SK-N-SH treated with all-trans-retinoic acid at 6 μM for 48 hours (cell line): ENCODE results near the gene GNG2.

Experiments
- ATAC-seq: fragments of 200-7000 bp; cut with Tn5 transposase; 3 replicates; pipeline ENCODE4 v1.9.1; 2020; ENCODE audit warnings: mild to moderate bottlenecking, moderate library complexity
- ARNTL ChIP-seq: fragments of 450-650 bp; formaldehyde crosslinking; IDR thresholded peaks from 2 replicates; pipeline ENCODE4 v1.5.0; 2020; ENCODE audit warnings: low read depth, mild to moderate bottlenecking, moderate library complexity, borderline replicate concordance
- BACH2 ChIP-seq: fragments of 250-450 bp; sonication (Bioruptor Pico); IDR thresholded peaks from 2 replicates; pipeline ENCODE4 v1.9.0; 2021; ENCODE audit warnings: mild to moderate bottlenecking, borderline replicate concordance
- CSRNP3 ChIP-seq: fragments of 250-450 bp; sonication (Bioruptor Pico); IDR thresholded peaks from 2 replicates; pipeline ENCODE4 v1.5.1; 2021; ENCODE audit warnings: mild to moderate bottlenecking, moderate library complexity
- GLIS3 ChIP-seq: fragments of 250-450 bp; sonication (Bioruptor Pico); IDR thresholded peaks from 2 replicates; pipeline ENCODE4 v1.5.0; 2020; ENCODE audit warnings: mild to moderate bottlenecking, moderate library complexity
- ISL1 ChIP-seq: fragments of 250-450 bp; sonication (Bioruptor Pico); IDR thresholded peaks from 2 replicates; pipeline ENCODE4 v2.1.2; 2022; ENCODE audit warnings: mild to moderate bottlenecking, moderate library complexity
- OSR1 ChIP-seq: fragments of 250-450 bp; sonication (Bioruptor Pico); IDR thresholded peaks from 2 replicates; pipeline ENCODE4 v1.8.0; 2022; ENCODE audit warnings: moderate library complexity, mild to moderate bottlenecking, inconsistent platforms
- PPARA ChIP-seq: fragments of 250-450 bp; sonication (Bioruptor Pico); IDR thresholded peaks from 2 replicates; pipeline ENCODE4 v1.5.0; 2020; ENCODE audit warnings: mild to moderate bottlenecking, borderline replicate concordance
- RARB ChIP-seq: fragments of 250-450 bp; sonication (Bioruptor Pico); IDR thresholded peaks from 2 replicates; pipeline ENCODE4 v1.8.0; 2021; ENCODE audit warnings: mild to moderate bottlenecking, moderate library complexity
- SNAI2 ChIP-seq: fragments of 250-450 bp; sonication (Bioruptor Pico); IDR thresholded peaks from 2 replicates; pipeline ENCODE4 v1.5.0; 2020; ENCODE audit warnings: mild to moderate bottlenecking, moderate library complexity
- TCF4 ChIP-seq: fragments of 250-450 bp; sonication (Bioruptor Pico); IDR thresholded peaks from 2 replicates; pipeline ENCODE4 v1.8.0; 2021; ENCODE audit warnings: mild to moderate bottlenecking, moderate library complexity, borderline replicate concordance
- TOX ChIP-seq: fragments of 250-450 bp; sonication (Bioruptor Pico); IDR thresholded peaks from 2 replicates; pipeline ENCODE4 v1.8.0; 2021; ENCODE audit warnings: mild to moderate bottlenecking, moderate library complexity, borderline replicate concordance
- TSHZ2 ChIP-seq: fragments of 250-450 bp; sonication (Bioruptor Pico); IDR thresholded peaks from 2 replicates; pipeline ENCODE4 v1.5.0; 2020; ENCODE audit warnings: mild to moderate bottlenecking, moderate library complexity
- ZC3H10 ChIP-seq: fragments of 250-450 bp; sonication (Bioruptor Pico); IDR thresholded peaks from 2 replicates; pipeline ENCODE4 v1.5.1; 2021; ENCODE audit warnings: mild to moderate bottlenecking, moderate library complexity
- ZFP30 ChIP-seq: fragments of 450-650 bp; formaldehyde crosslinking; IDR thresholded peaks from 2 replicates; pipeline ENCODE4 v1.5.0; 2022; ENCODE audit warnings: mild to moderate bottlenecking, moderate library complexity
- ZNF565 ChIP-seq: fragments of 450-650 bp; formaldehyde crosslinking; conservative IDR thresholded peaks from 2 replicates; pipeline ENCODE4 v1.5.0; 2020; ENCODE audit warnings: low read depth, mild to moderate bottlenecking, moderate library complexity
- ZNF8 ChIP-seq: fragments of 450-650 bp; formaldehyde crosslinking; IDR thresholded peaks from 2 replicates; pipeline ENCODE4 v1.5.0; 2020; ENCODE audit warnings: mild to moderate bottlenecking, moderate library complexity
- TF ChIP-seq, protein P1 (sequence below): fragments of 250-450 bp; sonication (Bioruptor Pico); IDR thresholded peaks from 2 replicates; pipeline ENCODE4 v1.8.0; 2020; ENCODE audit warnings: mild to moderate bottlenecking, moderate library complexity, borderline replicate concordance
- TF ChIP-seq, protein P2 (sequence below): fragments of 250-450 bp; sonication (Bioruptor Pico); IDR thresholded peaks from 2 replicates; pipeline ENCODE4 v1.8.0; 2021; ENCODE audit warnings: low read depth, mild to moderate bottlenecking, moderate library complexity, borderline replicate concordance
- TF ChIP-seq, protein P3 (sequence below): fragments of 250-450 bp; sonication (Bioruptor Pico); IDR thresholded peaks from 2 replicates; pipeline ENCODE4 v1.5.1; 2020; ENCODE audit warnings: low read depth, mild to moderate bottlenecking, moderate library complexity

GNG2 gene

GRCh38 chr14:51967521-51967920, 107.1 kb downstream of the GNG2 start:
- no peak for ATAC-seq
- TF ChIP-seq ZFP30 (CRISPR knock-in tag) (no peak), ZC3H10 (CRISPR knock-in tag) (no peak), PPARA (CRISPR knock-in tag) (no peak)

DNA sequence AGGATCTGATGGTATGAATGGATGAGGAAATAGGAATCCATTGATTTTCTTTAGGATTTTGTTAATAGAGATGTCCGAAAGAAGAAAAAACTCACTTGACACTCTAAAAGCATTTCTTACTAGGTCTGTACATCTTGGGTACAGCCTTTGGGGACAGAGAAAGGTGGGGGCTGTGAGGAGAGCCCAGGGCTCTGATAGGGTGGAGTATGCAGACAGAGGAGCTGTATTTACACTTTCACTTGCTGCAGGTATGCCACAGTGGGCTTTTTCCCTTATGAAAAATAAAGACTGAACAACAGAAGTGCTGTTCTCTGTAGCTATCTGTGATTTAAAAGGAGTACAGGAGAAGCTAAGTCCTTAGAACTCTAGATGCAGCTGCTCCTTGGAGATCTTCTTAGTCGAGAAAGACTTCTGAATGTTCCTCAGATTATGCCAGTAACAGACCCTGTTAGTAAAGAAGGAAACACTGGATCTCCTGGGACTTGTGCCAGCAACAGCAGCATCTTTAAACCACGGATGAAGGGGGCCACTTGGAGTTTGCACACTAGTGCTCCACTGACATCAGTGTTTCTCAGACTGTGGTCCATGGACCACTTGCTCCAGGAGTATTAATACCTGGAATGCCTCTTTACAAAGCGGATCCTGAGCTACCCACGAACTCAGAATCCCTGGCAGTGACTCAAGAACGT, 109.6 kb downstream of the GNG2 start:
- TF ChIP-seq ISL1 (CRISPR knock-in tag) (no peak), ZNF8 (CRISPR knock-in tag) (no peak), GLIS3 (CRISPR knock-in tag) (no peak), RARB (CRISPR knock-in tag) (no peak), OSR1 (CRISPR knock-in tag) (no peak), PPARA (CRISPR knock-in tag) (no peak), TOX (CRISPR knock-in tag) (no peak), BACH2 (no peak), SNAI2 (CRISPR knock-in tag) (no peak)
- TF ChIP-seq, protein P1, sequence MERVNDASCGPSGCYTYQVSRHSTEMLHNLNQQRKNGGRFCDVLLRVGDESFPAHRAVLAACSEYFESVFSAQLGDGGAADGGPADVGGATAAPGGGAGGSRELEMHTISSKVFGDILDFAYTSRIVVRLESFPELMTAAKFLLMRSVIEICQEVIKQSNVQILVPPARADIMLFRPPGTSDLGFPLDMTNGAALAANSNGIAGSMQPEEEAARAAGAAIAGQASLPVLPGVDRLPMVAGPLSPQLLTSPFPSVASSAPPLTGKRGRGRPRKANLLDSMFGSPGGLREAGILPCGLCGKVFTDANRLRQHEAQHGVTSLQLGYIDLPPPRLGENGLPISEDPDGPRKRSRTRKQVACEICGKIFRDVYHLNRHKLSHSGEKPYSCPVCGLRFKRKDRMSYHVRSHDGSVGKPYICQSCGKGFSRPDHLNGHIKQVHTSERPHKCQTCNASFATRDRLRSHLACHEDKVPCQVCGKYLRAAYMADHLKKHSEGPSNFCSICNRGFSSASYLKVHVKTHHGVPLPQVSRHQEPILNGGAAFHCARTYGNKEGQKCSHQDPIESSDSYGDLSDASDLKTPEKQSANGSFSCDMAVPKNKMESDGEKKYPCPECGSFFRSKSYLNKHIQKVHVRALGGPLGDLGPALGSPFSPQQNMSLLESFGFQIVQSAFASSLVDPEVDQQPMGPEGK (CRISPR knock-in tag), result no peak
- no peak for ATAC-seq

DNA sequence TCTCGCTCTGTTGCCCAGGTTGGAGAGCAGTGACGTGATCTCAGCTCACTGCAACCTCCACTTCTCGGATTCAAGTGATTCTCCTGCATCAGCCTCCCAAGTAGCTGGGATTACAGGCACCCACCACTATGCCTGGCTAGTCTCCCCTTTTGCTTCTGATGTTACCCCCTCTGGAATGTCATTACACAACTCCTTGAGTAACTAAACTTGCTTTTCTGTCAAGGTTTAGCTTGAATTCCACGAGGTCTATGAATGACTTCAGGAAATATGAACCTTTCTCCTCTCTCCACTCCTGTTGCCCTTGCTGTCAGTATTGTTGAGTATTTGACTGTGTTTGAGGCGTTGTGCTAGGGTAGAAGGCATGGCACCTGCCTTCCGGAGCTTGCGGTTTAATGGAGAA, 112.2 kb downstream of the GNG2 start:
- ATAC-seq, result no peak
- no peak for TF ChIP-seq ARNTL (CRISPR knock-in tag)
- TF ChIP-seq RARB (CRISPR knock-in tag), result no peak
- TF ChIP-seq, protein P2, sequence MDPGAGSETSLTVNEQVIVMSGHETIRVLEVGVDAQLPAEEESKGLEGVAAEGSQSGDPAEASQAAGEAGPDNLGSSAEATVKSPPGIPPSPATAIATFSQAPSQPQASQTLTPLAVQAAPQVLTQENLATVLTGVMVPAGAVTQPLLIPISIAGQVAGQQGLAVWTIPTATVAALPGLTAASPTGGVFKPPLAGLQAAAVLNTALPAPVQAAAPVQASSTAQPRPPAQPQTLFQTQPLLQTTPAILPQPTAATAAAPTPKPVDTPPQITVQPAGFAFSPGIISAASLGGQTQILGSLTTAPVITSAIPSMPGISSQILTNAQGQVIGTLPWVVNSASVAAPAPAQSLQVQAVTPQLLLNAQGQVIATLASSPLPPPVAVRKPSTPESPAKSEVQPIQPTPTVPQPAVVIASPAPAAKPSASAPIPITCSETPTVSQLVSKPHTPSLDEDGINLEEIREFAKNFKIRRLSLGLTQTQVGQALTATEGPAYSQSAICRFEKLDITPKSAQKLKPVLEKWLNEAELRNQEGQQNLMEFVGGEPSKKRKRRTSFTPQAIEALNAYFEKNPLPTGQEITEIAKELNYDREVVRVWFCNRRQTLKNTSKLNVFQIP (CRISPR knock-in tag), result no peak
- TF ChIP-seq OSR1 (CRISPR knock-in tag), result no peak

- ATAC-seq, result no peak
- no peak for TF ChIP-seq ZNF565
- TF ChIP-seq TCF4 (CRISPR knock-in tag), result no peak
- TF ChIP-seq RARB (CRISPR knock-in tag), result no peak
- no peak for TF ChIP-seq GLIS3 (CRISPR knock-in tag)
- TF ChIP-seq ZNF8 (CRISPR knock-in tag), result no peak
- TF ChIP-seq, protein P3, sequence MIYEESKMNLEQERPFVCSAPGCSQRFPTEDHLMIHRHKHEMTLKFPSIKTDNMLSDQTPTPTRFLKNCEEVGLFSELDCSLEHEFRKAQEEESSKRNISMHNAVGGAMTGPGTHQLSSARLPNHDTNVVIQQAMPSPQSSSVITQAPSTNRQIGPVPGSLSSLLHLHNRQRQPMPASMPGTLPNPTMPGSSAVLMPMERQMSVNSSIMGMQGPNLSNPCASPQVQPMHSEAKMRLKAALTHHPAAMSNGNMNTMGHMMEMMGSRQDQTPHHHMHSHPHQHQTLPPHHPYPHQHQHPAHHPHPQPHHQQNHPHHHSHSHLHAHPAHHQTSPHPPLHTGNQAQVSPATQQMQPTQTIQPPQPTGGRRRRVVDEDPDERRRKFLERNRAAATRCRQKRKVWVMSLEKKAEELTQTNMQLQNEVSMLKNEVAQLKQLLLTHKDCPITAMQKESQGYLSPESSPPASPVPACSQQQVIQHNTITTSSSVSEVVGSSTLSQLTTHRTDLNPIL (CRISPR knock-in tag), result no peak
- TF ChIP-seq CSRNP3 (CRISPR knock-in tag), result no peak
- no peak for TF ChIP-seq ZC3H10 (CRISPR knock-in tag)
- TF ChIP-seq TSHZ2, result no peak
- TF ChIP-seq ZFP30 (CRISPR knock-in tag), result no peak
Observed at GRCh38 chr14:51977075-51977474, 116.7 kb downstream of the GNG2 start.
